Measurements from ENCODE around the gene GPR137C. TPM values are rescaled to one million over a fixed set of nuclear protein-coding genes. Genes with fewer than 3 reads are reported as not detected.

GPR137C gene
- total and polyA plus RNA-seq, 2 donors from 2014 or later, result 0.24 to 0.54 TPM

DNA sequence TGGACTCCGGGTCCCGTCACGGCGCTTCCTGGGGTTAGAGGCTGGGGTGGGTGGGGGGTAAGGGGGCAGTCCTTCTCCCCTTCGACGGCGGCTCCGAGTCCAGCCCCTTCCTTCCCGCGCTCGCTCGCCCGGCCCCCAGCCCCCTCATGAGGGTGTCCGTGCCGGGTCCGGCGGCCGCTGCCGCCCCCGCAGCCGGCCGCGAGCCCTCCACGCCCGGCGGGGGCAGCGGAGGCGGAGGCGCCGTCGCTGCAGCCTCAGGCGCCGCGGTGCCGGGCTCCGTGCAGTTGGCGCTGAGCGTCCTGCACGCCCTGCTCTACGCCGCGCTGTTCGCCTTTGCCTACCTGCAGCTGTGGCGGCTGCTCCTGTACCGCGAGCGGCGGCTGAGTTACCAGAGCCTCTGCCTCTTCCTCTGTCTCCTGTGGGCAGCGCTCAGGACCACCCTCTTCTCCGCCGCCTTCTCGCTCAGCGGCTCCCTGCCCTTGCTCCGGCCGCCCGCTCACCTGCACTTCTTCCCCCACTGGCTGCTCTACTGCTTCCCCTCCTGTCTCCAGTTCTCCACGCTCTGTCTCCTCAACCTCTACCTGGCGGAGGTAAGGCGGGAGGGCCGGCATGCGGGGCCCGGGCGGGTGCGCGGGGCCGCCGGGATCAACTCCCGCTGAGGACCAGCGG, 500 bp downstream of the GPR137C start:
- Histone ChIP-seq H3K9me3 (ENCODE audit: control insufficient read depth in 2 of 3, insufficient read depth in 1 of 3, low read length in 3 of 3) (no peaks in the 10 kb centered on the region), H3K27me3 (ENCODE audit: control insufficient read depth, insufficient read depth, low read length) (no peaks in the 10 kb centered on the region), H3K36me3 (ENCODE audit: control insufficient read depth in 2 of 3, insufficient read depth in 3 of 3, low read length in 3 of 3) (no peaks in the 10 kb centered on the region), H3K9ac (ENCODE audit: low read length in 3 of 3) (peak overlapping the region; percentile 56 to 78 (median 74)), H3K4me1 (ENCODE audit: control insufficient read depth in 2 of 3, insufficient read depth in 2 of 3, low read depth in 1 of 3, low read length in 3 of 3) (peaks cover 0 to 15% (median 11%) of the 10 kb centered on the region in 3 donors), H3K27ac (ENCODE audit: low read depth in 2 of 2, low read length in 2 of 2) (peak overlapping the region in 1 of 2 donors; percentile 10), H3K4me3 (ENCODE audit: low read length in 3 of 3) (peak overlapping the region; percentile 64 to 79 (median 72))
- intact Hi-C loops (cut with DNase I), result no loop called here
- peak; percentile 58 to 84 (median 64) for DNase-seq
- TF ChIP-seq, protein P1, sequence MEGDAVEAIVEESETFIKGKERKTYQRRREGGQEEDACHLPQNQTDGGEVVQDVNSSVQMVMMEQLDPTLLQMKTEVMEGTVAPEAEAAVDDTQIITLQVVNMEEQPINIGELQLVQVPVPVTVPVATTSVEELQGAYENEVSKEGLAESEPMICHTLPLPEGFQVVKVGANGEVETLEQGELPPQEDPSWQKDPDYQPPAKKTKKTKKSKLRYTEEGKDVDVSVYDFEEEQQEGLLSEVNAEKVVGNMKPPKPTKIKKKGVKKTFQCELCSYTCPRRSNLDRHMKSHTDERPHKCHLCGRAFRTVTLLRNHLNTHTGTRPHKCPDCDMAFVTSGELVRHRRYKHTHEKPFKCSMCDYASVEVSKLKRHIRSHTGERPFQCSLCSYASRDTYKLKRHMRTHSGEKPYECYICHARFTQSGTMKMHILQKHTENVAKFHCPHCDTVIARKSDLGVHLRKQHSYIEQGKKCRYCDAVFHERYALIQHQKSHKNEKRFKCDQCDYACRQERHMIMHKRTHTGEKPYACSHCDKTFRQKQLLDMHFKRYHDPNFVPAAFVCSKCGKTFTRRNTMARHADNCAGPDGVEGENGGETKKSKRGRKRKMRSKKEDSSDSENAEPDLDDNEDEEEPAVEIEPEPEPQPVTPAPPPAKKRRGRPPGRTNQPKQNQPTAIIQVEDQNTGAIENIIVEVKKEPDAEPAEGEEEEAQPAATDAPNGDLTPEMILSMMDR (IDR thresholded peaks at IDR 0.05; ENCODE audit: borderline replicate concordance, extremely low read depth, insufficient read depth), result no peak
- no peak for FAIRE-seq

DNA sequence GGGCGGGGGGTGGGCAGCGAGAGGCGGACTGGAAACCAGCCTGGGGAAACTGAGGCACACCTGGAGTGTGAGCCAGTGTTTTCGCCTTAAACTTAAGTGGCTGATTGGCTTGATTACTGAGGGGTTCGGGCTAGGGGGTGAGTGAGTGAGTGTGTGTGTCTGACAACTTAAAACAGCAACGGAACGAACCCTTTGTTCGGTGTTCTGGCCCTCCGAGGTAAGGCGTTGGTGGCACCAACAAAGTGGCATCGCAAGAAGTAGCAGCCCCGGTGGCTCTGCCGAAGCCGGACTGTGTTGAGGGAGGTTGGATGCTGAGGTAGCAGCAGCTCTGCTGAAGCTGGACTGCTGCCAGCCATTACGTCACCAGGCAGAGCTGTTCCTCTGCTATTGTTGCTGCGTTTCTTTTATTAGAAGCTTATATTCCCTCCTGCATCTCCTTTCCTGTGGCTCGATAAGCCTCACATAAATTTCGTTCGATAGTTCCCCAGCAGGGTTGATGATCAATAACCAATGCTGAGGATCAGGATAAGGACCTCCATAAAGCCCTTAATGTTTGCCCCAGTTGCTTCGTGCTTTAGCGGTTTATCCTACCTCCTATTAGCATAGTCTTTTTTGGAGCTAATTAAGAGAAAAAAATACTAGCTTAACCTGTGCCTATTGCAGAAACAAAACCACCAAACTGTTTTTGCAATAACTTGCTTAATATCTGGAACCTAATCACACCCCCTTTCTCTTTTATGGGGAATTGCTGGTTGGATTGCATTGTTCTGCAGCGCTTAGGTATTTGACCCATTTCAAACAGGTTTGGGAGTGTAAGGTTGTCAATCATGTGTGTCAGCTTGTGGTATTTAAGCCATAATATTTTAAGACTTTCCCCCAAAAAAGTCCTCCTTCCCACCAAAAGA, 1.3 kb downstream of the GPR137C start:
- H3K27ac ChIP-seq (ENCODE audit: low read depth in 2 of 2, low read length in 2 of 2), result no peak overlapping the region
- peak; percentile 90 to 95 (median 95) for DNase-seq
- intact Hi-C loops (cut with DNase I), result no loop called here

DNA sequence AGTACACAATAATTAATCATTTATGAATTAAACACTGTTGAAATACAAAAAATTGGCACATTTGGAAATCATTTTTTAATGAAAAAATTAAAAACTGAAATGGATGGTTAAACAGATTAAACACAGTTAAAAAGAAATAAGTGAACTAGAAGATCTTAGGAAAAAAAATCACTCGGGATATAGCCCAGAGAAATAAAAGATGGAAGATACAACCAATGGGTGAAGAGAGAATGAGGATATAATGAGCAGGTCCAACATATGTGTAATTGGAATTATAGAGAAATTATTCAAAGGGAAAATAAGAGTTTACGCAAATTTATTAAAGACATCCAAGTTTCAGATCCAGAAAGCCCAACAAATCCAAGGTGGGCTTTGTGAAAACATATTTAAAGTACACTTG, 6.1 kb downstream of the GPR137C start:
- no peak overlapping the region for H3K4me3 ChIP-seq (ENCODE audit: low read length in 3 of 3)
- FAIRE-seq (no peak), DNase-seq (no peak)
- no peaks in the 10 kb centered on the region for H3K27me3 ChIP-seq (ENCODE audit: control insufficient read depth, insufficient read depth, low read length)
- H3K4me1 ChIP-seq (ENCODE audit: control insufficient read depth in 2 of 3, insufficient read depth in 2 of 3, low read depth in 1 of 3, low read length in 3 of 3), result peaks cover 0 to 6% (median 6%) of the 10 kb centered on the region in 3 donors
- intact Hi-C loops (cut with DNase I), result no loop called here
- no peaks in the 10 kb centered on the region for H3K36me3 ChIP-seq (ENCODE audit: control insufficient read depth in 2 of 3, insufficient read depth in 3 of 3, low read length in 3 of 3)
- TF ChIP-seq, protein P1 (IDR thresholded peaks at IDR 0.05; ENCODE audit: borderline replicate concordance, extremely low read depth, insufficient read depth), result no peak
- no peak overlapping the region for H3K27ac ChIP-seq (ENCODE audit: low read depth in 2 of 2, low read length in 2 of 2)
- H3K9ac ChIP-seq (ENCODE audit: low read length in 3 of 3), result no peak overlapping the region
- H3K9me3 ChIP-seq (ENCODE audit: control insufficient read depth in 2 of 3, insufficient read depth in 1 of 3, low read length in 3 of 3), result no peaks in the 10 kb centered on the region

More for the DNA sequence above, 1.3 kb downstream of the GPR137C start:
- H3K4me3 ChIP-seq (ENCODE audit: low read length in 3 of 3), result peak overlapping the region; percentile 64 to 79 (median 72)
- FAIRE-seq, result no peak
- H3K27me3 ChIP-seq (ENCODE audit: control insufficient read depth, insufficient read depth, low read length), result no peaks in the 10 kb centered on the region
- no peaks in the 10 kb centered on the region for H3K36me3 ChIP-seq (ENCODE audit: control insufficient read depth in 2 of 3, insufficient read depth in 3 of 3, low read length in 3 of 3)
- TF ChIP-seq, protein P1 (IDR thresholded peaks at IDR 0.05; ENCODE audit: borderline replicate concordance, extremely low read depth, insufficient read depth), result no peak
- H3K4me1 ChIP-seq (ENCODE audit: control insufficient read depth in 2 of 3, insufficient read depth in 2 of 3, low read depth in 1 of 3, low read length in 3 of 3), result peaks cover 0 to 15% (median 11%) of the 10 kb centered on the region in 3 donors
- no peaks in the 10 kb centered on the region for H3K9me3 ChIP-seq (ENCODE audit: control insufficient read depth in 2 of 3, insufficient read depth in 1 of 3, low read length in 3 of 3)
- H3K9ac ChIP-seq (ENCODE audit: low read length in 3 of 3), result peak overlapping the region; percentile 56 to 78 (median 74)
